DMS153 treated with DMSO at 0.1 percent for 48 hours (cell line): Measurements from ENCODE around the gene PXMP4.

Source experiments
- DNase-seq: peaks from one replicate; lab custom pipeline; 2025; ENCODE audit not compliant: unreplicated experiment; lab: John Stamatoyannopoulos, UW

PXMP4 gene

GRCh38 chr20:33670715-33671499 is 49.2 kb downstream of the PXMP4 start:
- DNase-seq = no peak

GRCh38 chr20:33669873-33670640 is 50.1 kb downstream of the PXMP4 start:
- DNase-seq = no peak

- DNase-seq = no peak
These were observed 50.9 kb downstream of the PXMP4 start for GRCh38 chr20:33669224-33669623.

- no peak for DNase-seq
These were observed 51.5 kb downstream of the PXMP4 start for GRCh38 chr20:33668466-33669155.

- peak; percentile 32 for DNase-seq
These were observed 52.2 kb downstream of the PXMP4 start for GRCh38 chr20:33667676-33668465.

- DNase-seq = no peak
These were observed 52.9 kb downstream of the PXMP4 start for GRCh38 chr20:33667245-33667675.

GRCh38 chr20:33666293-33667244 is 53.5 kb downstream of the PXMP4 start, which contains the start of gene ACTL10:
TSS of gene ACTL10 (plus strand) at chr20:33666943. CDS start at chr20:33667498, 555 bp downstream.
- peak; percentile 97 for DNase-seq

GRCh38 chr20:33664762-33665144 is 55.4 kb downstream of the PXMP4 start:
- no peak for DNase-seq

GRCh38 chr20:33664085-33664761 is 55.9 kb downstream of the PXMP4 start:
- DNase-seq = no peak

GRCh38 chr20:33663161-33664084 is 56.7 kb downstream of the PXMP4 start:
- peak; percentile 65 for DNase-seq

GRCh38 chr20:33662172-33662571 is 57.9 kb downstream of the PXMP4 start, which contains the start of gene C20orf144:
TSS of gene C20orf144 (plus strand) at chr20:33662327. CDS start at chr20:33662346, 19 bp downstream.
- no peak for DNase-seq

- DNase-seq = no peak
These were observed 59.4 kb downstream of the PXMP4 start for GRCh38 chr20:33660685-33661058.

- DNase-seq = no peak
These were observed 60.0 kb downstream of the PXMP4 start for GRCh38 chr20:33660035-33660684.

GRCh38 chr20:33659341-33660034 is 60.6 kb downstream of the PXMP4 start:
- DNase-seq = no peak

- no peak for DNase-seq
These were observed 61.2 kb downstream of the PXMP4 start for GRCh38 chr20:33658929-33659328.

GRCh38 chr20:33658510-33658909 is 61.6 kb downstream of the PXMP4 start:
- no peak for DNase-seq

- no peak for DNase-seq
These were observed 62.4 kb downstream of the PXMP4 start for GRCh38 chr20:33657704-33658095.
